Measurements from ENCODE around the gene TFCP2L1. TPM values are rescaled to one million over a fixed set of nuclear protein-coding genes. Genes with fewer than 3 reads are reported as not detected.

The TFCP2L1 gene
- total and polyA plus RNA-seq, 2 experiments from 2014 or later: 0.94 to 6.4 TPM

GRCh38 chr2:121282800-121283385, 2.1 kb downstream of the TFCP2L1 start:
- no peaks in the 10 kb centered on the region for H3K9me2 ChIP-seq (ENCODE audit: insufficient read depth)
- Mint-ChIP-seq H3K9me3 (no peaks in the 10 kb centered on the region), H3K4me3 (no peak overlapping the region), H3K27me3 (ENCODE audit: insufficient read depth, low read depth, poor library complexity) (peaks cover 47% of the 10 kb centered on the region), H3K36me3 (ENCODE audit: low read depth) (no peaks in the 10 kb centered on the region), H3K4me1 (peaks cover 16% of the 10 kb centered on the region), H3K27ac (no peak overlapping the region)
- H3K4me1 ChIP-seq (ENCODE audit: insufficient read depth): peaks cover 7% of the 10 kb centered on the region
- H3K79me2 ChIP-seq (replicated peaks; ENCODE audit: insufficient read depth): no peaks in the 10 kb centered on the region
- no peak overlapping the region for H3K27ac ChIP-seq (ENCODE audit: low read depth)
- ATAC-seq (no peak), DNase-seq (ENCODE audit: low spot score) (no peak)
- peaks cover 35% of the 10 kb centered on the region for H3K27me3 ChIP-seq (ENCODE audit: insufficient read depth)
- no peak overlapping the region for H2AFZ ChIP-seq
- TF ChIP-seq, protein P1, sequence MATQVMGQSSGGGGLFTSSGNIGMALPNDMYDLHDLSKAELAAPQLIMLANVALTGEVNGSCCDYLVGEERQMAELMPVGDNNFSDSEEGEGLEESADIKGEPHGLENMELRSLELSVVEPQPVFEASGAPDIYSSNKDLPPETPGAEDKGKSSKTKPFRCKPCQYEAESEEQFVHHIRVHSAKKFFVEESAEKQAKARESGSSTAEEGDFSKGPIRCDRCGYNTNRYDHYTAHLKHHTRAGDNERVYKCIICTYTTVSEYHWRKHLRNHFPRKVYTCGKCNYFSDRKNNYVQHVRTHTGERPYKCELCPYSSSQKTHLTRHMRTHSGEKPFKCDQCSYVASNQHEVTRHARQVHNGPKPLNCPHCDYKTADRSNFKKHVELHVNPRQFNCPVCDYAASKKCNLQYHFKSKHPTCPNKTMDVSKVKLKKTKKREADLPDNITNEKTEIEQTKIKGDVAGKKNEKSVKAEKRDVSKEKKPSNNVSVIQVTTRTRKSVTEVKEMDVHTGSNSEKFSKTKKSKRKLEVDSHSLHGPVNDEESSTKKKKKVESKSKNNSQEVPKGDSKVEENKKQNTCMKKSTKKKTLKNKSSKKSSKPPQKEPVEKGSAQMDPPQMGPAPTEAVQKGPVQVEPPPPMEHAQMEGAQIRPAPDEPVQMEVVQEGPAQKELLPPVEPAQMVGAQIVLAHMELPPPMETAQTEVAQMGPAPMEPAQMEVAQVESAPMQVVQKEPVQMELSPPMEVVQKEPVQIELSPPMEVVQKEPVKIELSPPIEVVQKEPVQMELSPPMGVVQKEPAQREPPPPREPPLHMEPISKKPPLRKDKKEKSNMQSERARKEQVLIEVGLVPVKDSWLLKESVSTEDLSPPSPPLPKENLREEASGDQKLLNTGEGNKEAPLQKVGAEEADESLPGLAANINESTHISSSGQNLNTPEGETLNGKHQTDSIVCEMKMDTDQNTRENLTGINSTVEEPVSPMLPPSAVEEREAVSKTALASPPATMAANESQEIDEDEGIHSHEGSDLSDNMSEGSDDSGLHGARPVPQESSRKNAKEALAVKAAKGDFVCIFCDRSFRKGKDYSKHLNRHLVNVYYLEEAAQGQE (IDR thresholded peaks at IDR 0.05; ENCODE audit: unreplicated experiment): no peak
- no peak for TF ChIP-seq POLR2AphosphoS5 (IDR thresholded peaks at IDR 0.05; ENCODE audit: low read depth)
- no peak for TF ChIP-seq STAT1 (IDR thresholded peaks at IDR 0.05; ENCODE audit: unreplicated experiment)
- TF ChIP-seq ZNF462 (CRISPR knock-in tag; IDR thresholded peaks at IDR 0.05): no peak
- no peak for TF ChIP-seq EZH2phosphoT487 (IDR thresholded peaks at IDR 0.05; ENCODE audit: unreplicated experiment)
- TF ChIP-seq, protein P2, sequence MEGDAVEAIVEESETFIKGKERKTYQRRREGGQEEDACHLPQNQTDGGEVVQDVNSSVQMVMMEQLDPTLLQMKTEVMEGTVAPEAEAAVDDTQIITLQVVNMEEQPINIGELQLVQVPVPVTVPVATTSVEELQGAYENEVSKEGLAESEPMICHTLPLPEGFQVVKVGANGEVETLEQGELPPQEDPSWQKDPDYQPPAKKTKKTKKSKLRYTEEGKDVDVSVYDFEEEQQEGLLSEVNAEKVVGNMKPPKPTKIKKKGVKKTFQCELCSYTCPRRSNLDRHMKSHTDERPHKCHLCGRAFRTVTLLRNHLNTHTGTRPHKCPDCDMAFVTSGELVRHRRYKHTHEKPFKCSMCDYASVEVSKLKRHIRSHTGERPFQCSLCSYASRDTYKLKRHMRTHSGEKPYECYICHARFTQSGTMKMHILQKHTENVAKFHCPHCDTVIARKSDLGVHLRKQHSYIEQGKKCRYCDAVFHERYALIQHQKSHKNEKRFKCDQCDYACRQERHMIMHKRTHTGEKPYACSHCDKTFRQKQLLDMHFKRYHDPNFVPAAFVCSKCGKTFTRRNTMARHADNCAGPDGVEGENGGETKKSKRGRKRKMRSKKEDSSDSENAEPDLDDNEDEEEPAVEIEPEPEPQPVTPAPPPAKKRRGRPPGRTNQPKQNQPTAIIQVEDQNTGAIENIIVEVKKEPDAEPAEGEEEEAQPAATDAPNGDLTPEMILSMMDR (conservative IDR thresholded peaks at IDR 0.05; ENCODE audit: low read depth in 2 of 2): no peak
- TF ChIP-seq EZH2 (IDR thresholded peaks at IDR 0.05; ENCODE audit: low read depth, unreplicated experiment): no peak
- TF ChIP-seq ZNF114 (CRISPR knock-in tag; IDR thresholded peaks at IDR 0.05): no peak
- TF ChIP-seq CREB1 (CRISPR knock-in tag; IDR thresholded peaks at IDR 0.05; ENCODE audit: low read depth): no peak
- TF ChIP-seq, protein P3, sequence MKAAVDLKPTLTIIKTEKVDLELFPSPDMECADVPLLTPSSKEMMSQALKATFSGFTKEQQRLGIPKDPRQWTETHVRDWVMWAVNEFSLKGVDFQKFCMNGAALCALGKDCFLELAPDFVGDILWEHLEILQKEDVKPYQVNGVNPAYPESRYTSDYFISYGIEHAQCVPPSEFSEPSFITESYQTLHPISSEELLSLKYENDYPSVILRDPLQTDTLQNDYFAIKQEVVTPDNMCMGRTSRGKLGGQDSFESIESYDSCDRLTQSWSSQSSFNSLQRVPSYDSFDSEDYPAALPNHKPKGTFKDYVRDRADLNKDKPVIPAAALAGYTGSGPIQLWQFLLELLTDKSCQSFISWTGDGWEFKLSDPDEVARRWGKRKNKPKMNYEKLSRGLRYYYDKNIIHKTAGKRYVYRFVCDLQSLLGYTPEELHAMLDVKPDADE (IDR thresholded peaks at IDR 0.05): no peak
- TF ChIP-seq NANOG (IDR thresholded peaks at IDR 0.05; ENCODE audit: borderline replicate concordance): no peak
- no peak for TF ChIP-seq ZNF331 (CRISPR knock-in tag; IDR thresholded peaks at IDR 0.05; ENCODE audit: low read depth)
- TF ChIP-seq JUNB (IDR thresholded peaks at IDR 0.05; ENCODE audit: unreplicated experiment): no peak
- H4K20me1 ChIP-seq (replicated peaks; ENCODE audit: insufficient read depth): no peaks in the 10 kb centered on the region
- H3K4me3 ChIP-seq: no peak overlapping the region
- H3K4me2 ChIP-seq: no peak overlapping the region
- H3K36me3 ChIP-seq (ENCODE audit: insufficient read depth): no peaks in the 10 kb centered on the region
- H3F3A ChIP-seq (replicated peaks; ENCODE audit: low read depth): no peaks in the 10 kb centered on the region

All from GM23338 (cell line).